K562 (cell line): ENCODE results near the gene B3GALT4. TPM values are rescaled to one million over a fixed set of nuclear protein-coding genes. Genes with fewer than 3 reads are reported as not detected.
A peak's percentile ranks its signal among the peaks of the same experiment; 100 is the strongest.

Experiments
- DLX4 ChIP-seq: fragments of 250-450 bp; sonication (Bioruptor Pico); IDR thresholded peaks from 2 replicates; pipeline ENCODE4 v1.6.1; 2021; ENCODE audit warnings: mild to moderate bottlenecking
- EZH2 ChIP-seq: IDR thresholded peaks from 2 replicates; pipeline ENCODE4 v1.6.1; 2012; ENCODE audit warnings: low read depth, mild to moderate bottlenecking, inconsistent platforms, low read length, borderline replicate concordance
- OTX1 ChIP-seq: fragments of 450-650 bp; formaldehyde crosslinking; IDR thresholded peaks from 2 replicates; pipeline ENCODE4 v1.4.0; 2022; ENCODE audit warnings: mild to moderate bottlenecking
- SLC30A9 ChIP-seq: fragments of 250-450 bp; sonication (Bioruptor Pico); IDR thresholded peaks from 2 replicates; pipeline ENCODE4 v1.8.0; 2022; ENCODE audit warnings: mild to moderate bottlenecking, moderate library complexity
- SMARCB1 ChIP-seq: IDR thresholded peaks from 2 replicates; pipeline ENCODE4 v1.6.1; 2011; ENCODE audit warnings: improper control_type of control experiment, low read depth; ENCODE audit not compliant: insufficient read length
- YY1 ChIP-seq, 3 experiments: IDR thresholded peaks; 2 replicates each; pipeline ENCODE4 v1.6.1; 2011; ENCODE audit warnings: low read length in 2 of 3, mild to moderate bottlenecking in 2 of 3, moderate library complexity in 2 of 3, borderline replicate concordance in 1 of 3, control low read depth in 1 of 3, low read depth in 1 of 3; ENCODE audit not compliant: insufficient read depth in 3 of 3, insufficient replicate concordance in 2 of 3, control insufficient read depth in 1 of 3, insufficient read length in 1 of 3; ENCODE audit errors: extremely low read depth in 1 of 3
- ZBTB40 ChIP-seq, 2 experiments: fragments of 450-650 bp in 1 of 2; sonication (generic) in 1 of 2; formaldehyde crosslinking in 1 of 2; IDR thresholded peaks; 2 replicates each; pipeline versions ENCODE4 v1.7.1 to v1.9.0; 2016 to 2022; ENCODE audit warnings: inconsistent platforms in 1 of 2, mild to moderate bottlenecking in 1 of 2, missing genetic modification reagents in 1 of 2
- ZBTB9 ChIP-seq: fragments of 450-650 bp; formaldehyde crosslinking; IDR thresholded peaks from 2 replicates; pipeline ENCODE4 v1.4.0; 2020; ENCODE audit warnings: mild to moderate bottlenecking, moderate library complexity
- ZMIZ1 ChIP-seq, 2 experiments: fragments of 150-350 bp in 1 of 2; IDR thresholded peaks; 2 replicates each; pipeline ENCODE4 v1.6.1; 2012 to 2016; ENCODE audit warnings: low read depth in 2 of 2, low read length in 2 of 2, mild to moderate bottlenecking in 1 of 2, moderate library complexity in 1 of 2
- ZNF121 ChIP-seq: sonication (generic); formaldehyde crosslinking; conservative IDR thresholded peaks from 2 replicates; pipeline ENCODE4 v1.8.0; 2022; ENCODE audit warnings: missing genetic modification reagents
- polyA plus RNA-seq, 8 experiments: library from polyadenylated mRNA; depleted of rRNA in 4 of 8; stranded (reverse) in 5 of 8; unstranded in 3 of 8; fragments of >200 nt; fragmentation: Nextera tagmentation in 2 of 8; fragmentation: Illumina TruSeq in 1 of 8; extraction: Ambion mirVana in 2 of 8; extraction: Trizol in 1 of 8; gene quantifications; 2 replicates each; pipeline versions ENCODE4 v1.2.1 to v1.2.3, GENCODE V29; 2011 to 2014; ENCODE audit warnings: inconsistent platforms in 1 of 8, missing spikeins in 1 of 8
- total RNA-seq, 7 experiments: library from RNA; depleted of rRNA in 6 of 7; stranded (reverse); fragments of >200 nt in 6 of 7; fragmentation: Illumina TruSeq in 2 of 7; extraction: Trizol in 2 of 7; gene quantifications; 2 replicates each; pipeline versions ENCODE4 v1.2.1 to v1.2.3, GENCODE V29; 2011 to 2021; ENCODE audit warnings: low replicate concordance in 1 of 7

B3GALT4 gene
- total and polyA plus RNA-seq, 9 of the 15 experiments (the other 6 are each of a cell fraction or from before 2014, with no cell fraction given): 0.11 to 1.3 (median 0.53) TPM; not detected in 1

- TF ChIP-seq ZBTB40 (IDR thresholded peaks at IDR 0.05): peak; percentile 99
- no peak for TF ChIP-seq ZBTB40 (CRISPR knock-in tag; IDR thresholded peaks at IDR 0.05)
- TF ChIP-seq ZBTB9 (CRISPR knock-in tag): no peak
- TF ChIP-seq SLC30A9 (CRISPR knock-in tag): no peak
- peak; percentile 97 to 99 (median 99) for TF ChIP-seq YY1 (IDR thresholded peaks at IDR 0.05; ENCODE audit: borderline replicate concordance in 1 of 3, control insufficient read depth in 1 of 3, extremely low read depth in 1 of 3, insufficient read depth in 3 of 3, insufficient read length in 1 of 3, insufficient replicate concordance in 2 of 3, low read depth in 1 of 3, low read length in 2 of 3)
- TF ChIP-seq ZNF121: no peak
- no peak for TF ChIP-seq EZH2
- TF ChIP-seq ZMIZ1 (IDR thresholded peaks at IDR 0.05; ENCODE audit: low read depth in 2 of 2, low read length in 2 of 2): no peak
- no peak for TF ChIP-seq DLX4 (CRISPR knock-in tag)
- no peak for TF ChIP-seq SMARCB1
- peak; percentile 24; the same call in 1 of the 2 replicates for TF ChIP-seq OTX1 (CRISPR knock-in tag)
Observed at GRCh38 chr6:33288921-33289783, 12.2 kb downstream of the B3GALT4 start, which contains the start of the genes PFDN6 and WDR46 (continued).
